HG02763 (cell line): ENCODE data around the gene ALPG.
"Not testable (repeated sequence)": the region's sequence is repeated elsewhere in the genome, so short reads cannot be mapped to it uniquely, and the experiment has no call there.

Source experiments
- ATAC-seq: cut with Tn5 transposase; IDR thresholded peaks from one replicate; pipeline ENCODE4 v1.9.1; 2021; ENCODE audit warnings: mild to moderate bottlenecking, moderate library complexity; ENCODE audit not compliant: unreplicated experiment

The ALPG gene

DNA sequence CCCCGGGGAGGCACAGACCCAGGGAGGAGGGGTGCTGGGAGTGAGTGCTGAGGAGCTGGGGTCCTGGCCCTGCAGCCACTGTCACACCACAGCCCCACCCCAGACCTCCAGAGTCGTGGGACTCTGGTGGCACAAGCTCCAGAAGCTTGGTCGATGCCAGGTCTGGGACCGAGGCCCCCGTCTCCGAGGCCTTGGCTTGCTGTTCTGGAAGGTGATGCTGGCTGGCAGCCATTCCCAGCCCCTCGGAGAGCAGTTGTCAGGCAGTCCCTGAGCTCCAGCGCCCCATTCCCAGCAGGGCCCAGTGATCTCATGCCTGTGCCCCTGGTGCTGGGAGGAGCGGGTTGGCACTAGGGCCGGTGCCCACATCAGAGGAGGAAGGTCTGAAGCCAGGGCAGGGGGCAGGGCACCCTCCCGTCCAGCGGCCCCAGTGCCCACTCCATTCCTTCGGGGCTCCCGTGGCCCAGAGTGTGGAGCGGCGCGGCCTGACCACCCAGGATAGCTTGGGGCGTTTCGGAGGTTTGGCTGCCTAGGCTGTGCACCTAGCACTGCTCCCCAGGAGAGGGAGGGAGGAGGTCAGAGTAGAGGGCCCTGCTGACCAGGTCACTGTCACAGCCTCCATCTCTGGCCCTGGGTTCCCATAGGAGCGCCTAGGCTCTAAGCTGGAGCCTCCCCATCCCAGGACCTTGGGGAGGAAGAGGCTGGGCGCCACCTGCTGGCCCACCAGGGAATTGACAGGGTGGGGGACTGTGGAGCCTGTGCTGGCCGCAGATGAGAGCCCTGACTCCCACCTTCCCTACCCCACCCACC lies 32.5 kb downstream of the ALPG start:
- no peak for ATAC-seq

DNA sequence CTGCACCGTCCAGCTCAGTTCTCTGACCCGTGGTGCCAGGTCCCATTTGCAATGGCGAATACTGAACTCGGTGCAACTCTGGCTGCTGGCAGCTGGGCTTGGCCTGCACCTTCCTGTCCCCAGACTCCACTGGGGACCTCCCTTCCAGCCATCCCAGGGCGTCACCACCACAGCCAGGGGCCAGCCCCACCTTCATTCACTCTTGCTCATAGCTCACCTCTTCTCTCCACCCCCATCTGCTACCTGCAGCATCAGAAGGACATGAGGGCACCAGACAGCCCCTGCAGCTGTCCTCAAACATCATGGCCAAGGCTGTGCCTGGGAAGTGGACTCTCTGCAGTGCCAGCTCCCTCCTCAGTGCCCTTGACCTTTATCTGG lies 33.1 kb downstream of the ALPG start:
- ATAC-seq = no peak

DNA sequence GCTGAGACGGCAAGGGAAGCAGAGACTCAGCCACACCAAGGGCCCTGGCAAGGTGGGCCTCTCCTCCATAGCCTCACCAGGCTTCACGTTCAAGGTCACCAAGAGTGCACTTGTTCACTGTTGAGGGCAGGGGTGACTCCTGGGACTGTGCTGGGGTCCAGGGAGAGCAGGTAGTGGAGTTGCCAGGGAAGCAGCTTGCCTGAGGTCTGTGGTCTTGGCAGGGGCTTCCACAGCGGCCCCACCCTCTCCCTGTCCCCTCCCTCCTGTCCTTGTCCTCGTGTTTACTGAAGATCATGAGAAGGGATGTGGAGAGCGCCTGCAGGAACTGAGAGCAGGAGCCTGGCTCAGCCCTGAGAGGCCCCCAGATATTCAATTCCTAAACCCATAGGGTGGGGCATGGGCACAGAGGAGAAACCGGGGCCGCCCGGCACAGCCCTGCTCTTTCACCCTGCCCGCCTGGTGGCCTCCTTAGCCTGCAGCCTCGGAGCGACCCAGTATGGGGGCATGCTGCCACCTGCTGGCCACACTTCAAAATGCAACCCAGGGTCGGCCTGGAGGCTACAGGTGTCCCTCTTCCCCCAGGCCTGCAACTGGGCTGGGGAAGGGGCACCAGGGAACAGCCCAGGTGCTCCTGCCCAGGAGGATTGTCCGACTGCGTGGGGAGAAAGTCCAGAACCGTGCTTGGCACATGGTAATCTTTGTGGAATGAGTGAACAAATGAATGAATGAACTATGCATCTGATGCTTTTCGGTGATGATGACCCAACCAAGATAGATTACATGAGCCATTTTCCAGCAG lies 33.8 kb downstream of the ALPG start:
- ATAC-seq = peak; percentile 64

DNA sequence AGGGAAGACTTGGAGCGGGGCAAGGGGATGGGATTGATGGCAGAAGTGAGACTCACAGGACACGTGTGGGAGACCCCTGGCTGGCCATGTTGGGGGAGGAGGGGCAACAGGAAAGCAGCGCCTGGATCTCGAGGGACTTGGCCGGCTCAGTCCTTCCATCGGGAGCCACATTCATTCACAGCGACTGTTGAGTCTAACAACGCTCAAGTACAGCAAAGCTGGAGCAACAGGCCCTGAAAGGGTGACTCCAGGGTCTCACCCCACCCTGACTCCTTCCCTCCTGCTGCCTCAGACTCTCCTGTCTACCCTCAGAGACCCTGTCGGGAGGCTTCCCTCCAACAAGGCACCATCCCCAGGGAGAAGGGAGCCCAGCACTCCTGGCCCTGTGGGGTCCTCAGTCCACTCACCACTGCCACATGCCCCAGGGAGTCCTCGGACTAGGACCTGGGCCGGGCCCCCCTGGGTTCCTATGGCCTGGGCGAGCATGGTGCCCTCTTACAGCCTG lies 34.6 kb downstream of the ALPG start:
- ATAC-seq = no peak

DNA sequence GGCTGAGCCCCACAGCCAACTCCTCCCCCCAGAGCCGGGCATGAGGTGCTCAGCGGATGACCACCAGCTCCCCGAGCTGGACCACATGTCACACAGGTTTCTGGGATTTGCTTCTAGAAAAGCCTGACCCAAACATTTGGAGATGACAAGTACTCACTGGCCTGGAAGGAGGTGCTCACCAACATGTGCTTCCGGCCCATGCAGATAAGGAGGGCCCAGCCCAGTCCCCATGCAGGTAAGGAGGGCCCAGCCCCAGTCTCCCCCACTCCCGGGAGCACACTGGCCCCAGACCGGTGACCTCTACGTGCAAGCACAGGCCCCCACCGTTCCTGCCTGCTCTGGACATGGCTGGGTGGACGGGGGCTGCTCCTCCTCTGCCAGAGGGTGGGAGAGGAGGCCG lies 35.3 kb downstream of the ALPG start:
- not testable (repeated sequence) for ATAC-seq

DNA sequence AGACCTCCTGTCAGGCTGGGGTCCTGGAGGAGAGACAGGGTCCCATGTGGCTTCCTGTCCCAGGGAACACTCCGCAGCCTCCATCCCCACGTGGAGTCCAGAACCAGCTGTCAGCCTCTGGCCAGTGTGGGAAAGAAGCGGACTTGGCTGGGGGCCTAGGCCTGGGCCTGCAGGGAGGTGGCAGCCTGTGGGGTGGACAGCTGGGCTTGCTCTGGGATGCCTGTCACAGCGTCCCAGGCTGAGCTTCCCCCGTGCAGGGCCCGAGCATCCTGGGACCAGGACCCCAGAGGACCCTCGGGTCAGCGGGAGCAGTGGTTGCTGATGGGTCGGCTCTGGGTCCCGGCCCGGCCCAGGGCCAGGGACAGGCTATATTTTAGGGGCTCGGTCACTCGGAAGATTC lies 35.8 kb downstream of the ALPG start:
- ATAC-seq = not testable (repeated sequence)

DNA sequence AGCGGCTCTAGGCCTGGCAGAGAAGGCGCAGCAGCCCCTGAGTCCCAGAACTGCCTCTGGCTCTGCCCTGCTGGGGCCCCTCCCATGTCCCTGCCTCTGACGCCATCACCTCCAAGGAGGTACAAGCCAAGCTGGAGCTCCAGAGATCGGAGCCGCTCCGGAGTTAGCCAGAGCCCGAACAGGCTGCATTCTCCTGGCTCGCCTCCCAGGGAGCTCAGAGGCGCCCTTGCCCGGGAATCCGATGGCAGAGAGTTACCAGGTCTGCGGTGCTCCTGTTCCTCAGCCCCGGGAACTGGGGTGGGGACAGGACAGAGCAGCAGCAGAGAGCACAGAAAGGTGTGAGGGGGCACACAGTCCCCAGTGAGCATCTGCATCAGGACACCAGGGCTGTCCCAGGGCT lies 36.4 kb downstream of the ALPG start:
- not testable (repeated sequence) for ATAC-seq

DNA sequence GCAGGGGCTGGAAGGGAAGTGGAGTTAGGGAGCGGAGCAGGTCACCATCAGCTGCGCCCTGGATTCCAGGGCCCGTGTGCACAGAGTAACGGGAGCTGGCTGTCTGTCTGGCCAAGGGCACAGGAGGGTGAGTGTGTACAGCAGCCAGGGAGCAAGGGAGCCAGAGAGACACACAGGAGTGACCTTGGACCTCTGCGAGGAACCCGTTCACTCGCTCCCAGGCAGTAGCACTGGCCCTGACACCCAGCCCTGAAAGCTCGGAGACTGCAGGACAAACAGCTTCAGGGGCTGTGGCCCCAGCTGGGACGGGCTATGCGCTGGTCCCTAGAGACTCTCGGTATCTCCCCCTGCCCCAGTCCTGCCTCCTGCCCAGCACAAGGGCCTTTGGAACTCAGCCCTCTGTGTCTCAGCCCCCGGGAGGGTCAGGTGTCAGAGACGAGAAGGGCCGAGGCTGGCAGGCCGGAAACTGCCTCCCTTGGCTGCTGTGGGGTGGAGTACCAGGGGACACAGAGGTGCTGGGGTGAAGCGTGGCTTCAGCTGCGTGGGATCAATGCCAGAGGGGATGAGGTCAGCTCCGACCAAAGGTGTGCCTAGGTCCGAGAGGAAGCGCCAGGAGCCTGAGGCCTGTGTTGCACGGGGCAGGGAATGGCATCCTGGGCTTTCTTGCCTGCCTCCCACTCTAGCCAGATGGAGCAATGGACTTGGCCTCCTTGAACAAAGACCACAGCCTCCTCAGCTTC lies 37.2 kb downstream of the ALPG start:
- not testable (repeated sequence) for ATAC-seq

DNA sequence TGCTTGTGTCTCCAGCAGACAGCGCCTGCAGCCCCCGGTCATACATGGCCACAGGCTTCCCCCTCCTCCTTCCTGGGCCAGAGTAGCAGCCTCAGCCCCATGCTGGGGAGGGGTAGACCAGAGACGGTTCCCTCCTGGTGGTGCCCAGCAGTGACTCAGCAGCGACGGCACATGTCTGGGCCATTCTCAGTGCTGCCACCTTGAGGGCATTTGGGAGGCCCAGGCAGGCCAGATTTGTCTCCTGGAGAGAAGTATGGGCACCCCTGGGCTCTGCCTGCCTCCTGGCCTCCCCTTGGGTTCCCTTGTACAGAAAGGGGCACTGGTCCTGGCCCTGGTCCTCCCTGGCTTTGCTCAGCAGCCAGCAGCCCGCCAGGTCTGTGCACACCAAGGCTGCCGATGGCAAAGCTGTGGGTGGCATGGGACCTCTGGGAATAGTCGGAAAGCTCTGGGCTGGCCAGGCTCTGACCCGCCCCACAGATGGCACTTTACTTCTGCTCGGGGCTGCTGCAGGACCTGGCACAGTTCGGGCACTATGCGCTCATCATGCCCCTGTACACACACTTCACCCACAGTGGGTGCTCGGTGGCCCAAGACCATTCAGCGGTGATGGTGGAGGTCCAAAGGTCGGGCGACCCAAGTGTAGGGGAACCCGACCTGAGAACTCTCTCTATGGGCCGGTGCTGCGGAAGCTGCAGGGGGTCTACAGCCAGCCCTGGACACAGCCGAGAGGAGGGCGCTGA lies 37.9 kb downstream of the ALPG start:
- ATAC-seq = no peak

DNA sequence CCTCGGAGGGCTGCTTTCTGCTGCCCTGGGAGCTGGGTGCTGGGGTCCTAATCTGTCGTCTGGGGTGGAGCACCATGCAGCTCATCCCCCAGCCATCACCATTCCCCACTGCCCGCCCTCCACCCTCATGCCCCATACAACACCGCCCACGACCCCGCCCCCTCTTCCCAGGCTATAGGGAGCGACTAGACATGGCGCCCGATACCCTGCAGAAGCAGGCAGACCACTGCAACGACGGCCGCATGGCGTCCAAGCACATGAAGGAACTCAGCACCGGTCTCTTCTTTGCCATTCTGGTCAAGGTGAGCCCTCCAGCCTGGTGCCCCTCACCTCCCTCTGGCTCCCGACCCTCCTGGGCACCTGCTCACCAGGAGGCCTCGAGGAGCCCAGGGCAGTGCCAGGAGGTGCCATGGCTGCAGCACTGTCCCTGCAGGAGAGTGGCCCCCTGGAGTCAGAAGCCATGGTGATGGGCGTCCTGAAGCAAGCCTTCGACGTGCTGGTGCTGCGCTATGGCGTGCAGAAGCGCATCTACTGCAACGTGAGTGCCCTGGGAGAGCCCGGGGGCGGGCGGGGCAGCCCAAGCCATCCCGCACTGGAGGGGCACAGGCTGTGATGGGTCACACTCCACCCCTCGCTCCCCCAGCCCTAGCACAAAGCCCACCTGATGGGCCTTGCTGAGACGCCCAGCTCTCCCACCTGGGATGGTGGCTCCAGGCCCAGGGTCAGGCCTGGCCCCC lies 38.7 kb downstream of the ALPG start:
- not testable (repeated sequence) for ATAC-seq

DNA sequence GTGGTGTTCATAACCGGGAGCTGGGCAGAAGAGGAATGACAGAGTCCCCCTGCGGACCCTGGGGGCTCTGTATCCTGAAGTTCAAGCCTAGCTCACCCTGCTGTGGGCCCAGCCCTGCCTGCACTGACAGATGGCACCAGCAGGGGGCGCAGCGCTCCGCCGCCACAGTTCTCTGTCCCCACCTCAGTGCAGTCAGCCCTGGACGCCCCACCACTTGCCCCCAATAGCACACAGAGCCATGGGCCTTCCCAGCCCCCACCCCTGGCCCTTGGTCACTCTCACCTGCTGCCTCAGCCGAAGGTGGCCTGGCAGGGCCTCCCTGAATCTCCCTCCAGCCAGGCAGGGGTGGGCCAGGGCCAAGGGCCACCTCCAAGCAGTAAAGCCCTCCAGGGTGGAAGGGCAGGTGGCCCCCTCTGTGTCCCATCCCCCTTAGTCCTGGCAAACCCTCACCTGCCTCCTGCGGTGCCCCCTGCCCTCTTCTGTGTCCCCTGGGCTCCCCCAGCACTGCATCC lies 39.7 kb downstream of the ALPG start:
- not testable (repeated sequence) for ATAC-seq

DNA sequence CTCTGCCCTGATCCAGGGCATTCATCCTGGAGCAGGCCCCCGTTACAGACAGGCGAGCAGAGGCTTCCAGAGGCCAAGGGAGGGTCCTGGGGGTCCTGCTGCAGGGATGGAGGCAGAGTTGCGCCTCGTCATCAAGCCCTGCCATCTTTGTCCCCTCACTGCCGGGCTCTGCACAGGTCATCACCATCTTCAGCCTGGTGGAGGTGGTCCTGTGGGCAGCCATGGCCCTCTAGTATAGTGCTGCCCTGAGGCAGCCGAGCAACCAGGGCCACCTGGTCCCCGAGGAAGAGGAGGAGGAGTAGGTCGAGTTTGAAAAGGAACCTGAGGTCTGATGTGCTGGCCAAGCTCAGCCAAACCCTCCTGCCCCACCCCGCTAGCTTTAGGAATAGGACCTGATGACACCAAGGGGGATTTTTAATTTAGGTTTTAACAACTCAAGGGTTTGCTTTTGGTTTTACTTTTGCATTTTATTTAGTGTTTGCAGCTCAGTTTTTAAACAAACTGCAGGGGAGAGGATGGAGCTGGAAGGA lies 40.5 kb downstream of the ALPG start:
- no peak for ATAC-seq

DNA sequence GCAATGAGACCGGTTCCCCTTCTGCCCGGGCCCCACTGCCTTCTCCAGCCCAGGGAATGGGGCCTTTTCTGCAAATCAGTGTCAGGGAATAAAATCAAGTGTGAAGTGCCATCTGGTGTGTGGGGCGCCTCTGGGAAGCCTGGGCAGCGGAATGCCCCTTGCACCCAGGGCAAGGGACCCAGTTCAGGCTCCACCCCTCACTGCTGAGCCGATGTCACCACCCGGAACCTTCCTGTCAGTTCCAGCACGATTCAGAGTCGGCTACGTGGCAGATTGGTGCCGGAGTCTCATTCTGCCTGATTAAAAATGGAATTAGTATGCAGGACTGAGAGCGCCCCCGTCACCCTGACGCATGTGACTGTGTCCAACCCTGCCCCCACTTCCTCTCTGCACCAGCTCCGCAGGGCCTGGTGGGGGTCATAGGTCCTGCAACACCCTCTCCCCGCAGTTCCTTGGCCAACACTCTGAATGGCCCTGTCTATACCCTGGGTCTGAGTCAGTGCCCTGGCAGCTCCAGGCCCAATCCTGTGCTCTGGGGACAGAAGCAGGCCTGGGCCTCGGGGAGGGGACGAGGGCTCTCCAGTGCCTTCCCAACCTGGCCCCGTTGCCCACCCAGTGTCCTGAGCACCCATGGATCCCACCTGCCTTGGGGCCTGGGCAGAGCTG lies 41.1 kb downstream of the ALPG start:
- ATAC-seq = no peak

DNA sequence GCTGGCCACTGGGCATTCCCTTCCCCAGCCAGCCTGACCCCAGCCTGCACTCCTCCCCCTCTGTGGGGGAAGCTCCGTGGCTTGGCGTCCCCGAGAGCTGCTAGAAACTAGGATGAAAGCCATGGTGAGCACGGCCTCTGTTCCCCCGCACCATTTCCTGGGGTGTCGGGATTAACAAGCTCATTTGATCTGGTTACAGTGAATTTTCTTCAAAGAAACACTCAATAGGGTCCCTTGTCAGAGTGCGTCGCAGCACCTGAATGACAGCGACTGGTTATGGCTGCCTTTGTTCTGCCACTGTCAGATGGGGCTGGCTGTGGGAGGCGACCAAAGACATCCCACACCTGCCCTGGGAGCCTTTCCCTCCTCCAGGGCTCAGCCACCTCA lies 41.7 kb downstream of the ALPG start:
- ATAC-seq = no peak

DNA sequence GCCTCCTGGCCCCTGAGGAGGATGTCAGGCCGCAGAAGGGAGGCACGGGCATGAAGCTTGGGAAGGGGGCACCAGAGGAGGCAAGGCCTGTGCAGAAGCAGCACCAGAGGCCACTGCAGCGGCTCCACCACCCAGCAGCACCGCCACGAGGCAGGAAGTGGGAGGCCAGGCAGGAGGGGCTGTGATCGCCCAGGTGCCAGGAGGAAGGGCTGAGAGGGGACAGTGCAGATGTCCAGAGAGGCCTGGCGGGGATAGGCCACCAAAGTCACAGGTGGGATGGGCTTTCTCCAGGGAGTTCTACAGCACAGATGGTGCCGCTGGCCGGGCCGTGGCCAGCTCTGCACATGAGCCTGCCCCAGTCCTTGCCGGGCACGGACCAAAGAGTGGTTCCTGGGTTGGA lies 43.3 kb downstream of the ALPG start:
- ATAC-seq = no peak

DNA sequence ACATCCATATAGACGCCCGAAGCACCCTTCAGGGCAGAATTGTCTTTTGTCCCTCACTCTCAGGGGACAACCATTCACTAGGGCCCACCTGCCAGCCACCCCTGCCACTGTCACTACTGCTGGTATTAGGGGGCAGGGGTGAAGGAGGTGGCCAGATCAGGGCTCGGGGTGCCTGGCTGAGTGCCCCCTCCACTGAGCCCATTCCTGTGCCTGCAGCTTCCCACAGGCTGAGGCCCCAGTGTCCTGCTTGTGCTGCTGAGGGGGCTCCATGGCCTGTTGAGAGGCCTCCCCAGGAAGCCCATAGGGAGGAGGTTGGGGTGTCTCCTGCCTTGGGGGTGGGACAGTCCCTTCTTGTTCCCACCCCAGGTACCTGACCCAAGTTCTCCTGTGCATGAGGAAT lies 45.0 kb downstream of the ALPG start:
- not testable (repeated sequence) for ATAC-seq

DNA sequence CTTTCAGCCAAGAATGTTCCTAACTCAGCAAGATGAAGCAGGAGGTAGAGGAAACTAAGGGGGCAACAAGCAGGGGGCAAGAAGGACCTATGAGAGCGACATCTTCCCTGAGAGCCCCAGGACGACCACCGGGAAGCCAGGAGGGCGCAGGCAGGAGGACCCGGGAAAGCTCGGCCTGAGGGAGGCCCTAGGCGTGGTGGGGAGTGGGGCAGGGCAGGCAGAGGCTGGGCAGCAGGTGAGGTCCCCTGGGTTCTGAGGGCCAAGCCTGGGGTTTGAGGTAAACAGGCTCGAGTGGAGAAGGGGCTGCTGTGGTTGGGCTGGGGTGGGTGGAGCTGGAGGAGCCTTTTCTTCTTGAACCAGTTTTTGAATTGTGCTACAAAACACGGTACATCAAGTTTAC lies 48.0 kb downstream of the ALPG start:
- ATAC-seq = no peak

DNA sequence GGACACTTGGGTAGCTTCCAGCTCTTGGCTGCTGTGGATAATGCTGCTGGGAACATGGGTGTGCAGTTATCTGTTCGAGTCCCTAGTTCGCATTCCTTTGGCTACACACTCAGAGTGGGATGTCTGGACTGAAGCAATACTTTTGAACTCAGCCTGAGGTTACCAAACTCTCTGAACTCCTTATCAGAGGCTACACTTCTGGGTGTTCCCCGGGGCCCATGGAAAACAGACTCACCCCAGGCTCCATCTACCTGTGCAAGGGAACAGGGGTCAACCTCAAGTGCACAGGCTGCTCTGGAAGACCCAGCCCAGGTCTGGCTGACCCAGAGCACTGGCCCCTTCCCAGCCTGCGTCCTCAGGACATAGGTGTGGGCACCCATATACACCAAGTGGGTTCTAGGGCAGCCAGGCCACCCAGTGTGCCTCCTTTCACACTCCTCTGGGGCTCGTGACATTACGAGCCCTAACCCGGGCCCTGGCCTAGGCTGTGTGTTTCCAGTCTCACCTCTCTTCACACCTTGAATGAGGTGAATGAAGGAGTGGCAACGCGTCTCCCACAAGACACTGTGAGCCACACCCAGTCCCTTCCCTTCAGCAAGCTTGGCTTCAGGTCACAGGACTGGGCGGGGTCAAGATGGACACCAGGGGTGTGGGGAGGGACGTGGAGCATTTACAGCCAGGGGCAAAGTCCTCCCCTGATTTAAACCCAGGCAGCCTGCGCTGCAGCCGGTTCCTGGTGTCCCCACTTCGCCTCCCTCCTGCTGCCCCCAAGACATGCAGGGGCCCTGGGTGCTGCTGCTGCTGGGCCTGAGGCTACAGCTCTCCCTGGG lies 49.0 kb downstream of the ALPG start, which contains the start of gene ALPI:
ALPI (plus strand) TSS at position 728 of the 830 bp plus-strand sequence; CDS start at position 775, 47 bp downstream.
- ATAC-seq = no peak
